ENCODE measurements around the gene MN1.

MN1 gene

GRCh38 chr22:27802346-27803073 is 954 bp upstream of the MN1 start:
- H3K27ac ChIP-seq = no peak overlapping the region
- TF ChIP-seq, protein P1, sequence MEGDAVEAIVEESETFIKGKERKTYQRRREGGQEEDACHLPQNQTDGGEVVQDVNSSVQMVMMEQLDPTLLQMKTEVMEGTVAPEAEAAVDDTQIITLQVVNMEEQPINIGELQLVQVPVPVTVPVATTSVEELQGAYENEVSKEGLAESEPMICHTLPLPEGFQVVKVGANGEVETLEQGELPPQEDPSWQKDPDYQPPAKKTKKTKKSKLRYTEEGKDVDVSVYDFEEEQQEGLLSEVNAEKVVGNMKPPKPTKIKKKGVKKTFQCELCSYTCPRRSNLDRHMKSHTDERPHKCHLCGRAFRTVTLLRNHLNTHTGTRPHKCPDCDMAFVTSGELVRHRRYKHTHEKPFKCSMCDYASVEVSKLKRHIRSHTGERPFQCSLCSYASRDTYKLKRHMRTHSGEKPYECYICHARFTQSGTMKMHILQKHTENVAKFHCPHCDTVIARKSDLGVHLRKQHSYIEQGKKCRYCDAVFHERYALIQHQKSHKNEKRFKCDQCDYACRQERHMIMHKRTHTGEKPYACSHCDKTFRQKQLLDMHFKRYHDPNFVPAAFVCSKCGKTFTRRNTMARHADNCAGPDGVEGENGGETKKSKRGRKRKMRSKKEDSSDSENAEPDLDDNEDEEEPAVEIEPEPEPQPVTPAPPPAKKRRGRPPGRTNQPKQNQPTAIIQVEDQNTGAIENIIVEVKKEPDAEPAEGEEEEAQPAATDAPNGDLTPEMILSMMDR (IDR thresholded peaks at IDR 0.05) = no peak
- H3K36me3 ChIP-seq (ENCODE audit: control insufficient read depth, insufficient read depth, low read length) = no peaks in the 10 kb centered on the region
- H3K4me1 ChIP-seq = no peaks in the 10 kb centered on the region
- H3K9me3 ChIP-seq (ENCODE audit: control insufficient read depth, low read length) = no peaks in the 10 kb centered on the region
- H3K79me2 ChIP-seq = no peaks in the 10 kb centered on the region
- H3K27me3 ChIP-seq (ENCODE audit: control insufficient read depth, insufficient read depth, low read length) = no peaks in the 10 kb centered on the region
- H2AFZ ChIP-seq = no peak overlapping the region
- no peak overlapping the region for H3K9ac ChIP-seq
- peak overlapping the region; percentile 69 for H3K4me3 ChIP-seq (ENCODE audit: low read depth, low read length)
- peak overlapping the region; percentile 63 for H3K4me2 ChIP-seq (ENCODE audit: low read length)

DNA sequence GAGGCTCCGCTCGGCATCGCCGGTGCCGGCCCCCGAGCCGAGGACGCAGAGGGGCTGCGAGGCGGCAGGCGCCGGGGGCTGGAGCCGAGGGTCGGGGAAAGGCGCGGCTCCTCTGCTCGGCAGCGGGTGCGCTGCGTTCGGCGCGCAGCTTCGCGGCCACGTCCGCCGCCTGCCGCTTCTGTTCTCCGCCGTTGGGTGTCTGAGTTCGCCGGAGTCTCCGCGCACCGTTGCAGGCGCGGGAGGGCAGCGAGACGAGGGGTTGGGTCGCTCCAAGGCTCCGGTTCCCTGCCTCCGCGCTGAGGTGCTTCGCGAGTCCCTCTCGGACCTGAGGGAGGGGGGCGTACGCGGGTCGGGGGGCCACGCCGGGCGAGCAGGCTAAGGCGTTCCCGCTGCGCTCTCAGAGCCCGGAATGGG is 347 bp downstream of the MN1 start:
- TF ChIP-seq, protein P1 (IDR thresholded peaks at IDR 0.05) = no peak
- Histone ChIP-seq H3K4me1 (no peaks in the 10 kb centered on the region), H2AFZ (peak overlapping the region; percentile 42), H3K9ac (no peak overlapping the region), H3K4me3 (ENCODE audit: low read depth, low read length) (peak overlapping the region; percentile 69), H3K9me3 (ENCODE audit: control insufficient read depth, low read length) (no peaks in the 10 kb centered on the region), H3K4me2 (ENCODE audit: low read length) (peak overlapping the region; percentile 63), H3K36me3 (ENCODE audit: control insufficient read depth, insufficient read depth, low read length) (no peaks in the 10 kb centered on the region), H3K27ac (no peak overlapping the region), H3K79me2 (no peaks in the 10 kb centered on the region), H3K27me3 (ENCODE audit: control insufficient read depth, insufficient read depth, low read length) (no peaks in the 10 kb centered on the region)

DNA sequence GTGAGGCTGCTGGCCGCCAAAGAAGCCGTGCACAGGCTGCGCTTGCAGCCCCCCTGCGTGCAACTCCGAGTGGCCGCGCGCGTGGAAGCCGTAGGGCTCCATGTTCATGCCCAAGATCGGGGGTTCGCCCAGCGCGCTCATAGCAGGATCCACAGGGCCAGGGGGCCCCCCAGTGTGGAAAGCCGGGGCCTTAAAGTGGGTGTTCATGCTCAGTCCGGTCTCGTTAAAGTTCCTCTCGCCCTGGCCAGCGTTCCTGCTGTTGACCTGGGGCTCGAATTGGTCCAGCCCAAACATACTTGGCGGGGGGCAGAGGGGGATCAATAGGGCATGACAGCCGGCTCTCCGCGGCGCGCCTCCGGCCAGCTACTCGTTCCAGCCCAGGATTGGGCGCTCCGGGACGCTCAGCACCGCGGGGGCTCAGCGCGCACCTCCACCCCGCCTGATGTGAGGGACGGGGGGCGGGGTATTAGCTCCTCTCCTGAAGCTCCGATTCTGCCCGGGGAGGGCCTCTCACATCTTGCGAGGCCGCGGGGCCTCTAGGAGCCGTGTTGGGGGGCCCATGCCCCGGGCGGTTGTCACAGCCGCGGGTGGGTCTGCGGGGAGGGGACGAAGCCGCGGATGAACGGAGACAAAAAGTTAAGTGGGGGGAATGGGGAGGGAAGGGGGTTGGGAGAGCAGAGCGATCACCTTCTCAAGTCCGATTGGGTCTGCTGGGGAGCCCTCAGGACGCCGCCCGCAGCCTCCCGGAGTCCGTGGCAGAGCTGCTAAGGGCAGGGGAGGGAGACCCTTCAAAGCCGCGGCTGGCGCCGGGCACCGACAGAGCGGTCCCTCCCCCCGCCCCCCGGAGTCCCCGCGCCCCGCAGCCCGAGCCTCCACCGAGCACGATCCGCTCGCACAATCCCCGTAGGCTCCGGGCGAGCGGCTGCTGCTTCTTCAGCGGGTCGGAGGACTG is 1.0 kb downstream of the MN1 start:
- H3K27ac ChIP-seq = no peak overlapping the region
- H3K4me2 ChIP-seq (ENCODE audit: low read length) = peak overlapping the region; percentile 63
- H3K36me3 ChIP-seq (ENCODE audit: control insufficient read depth, insufficient read depth, low read length) = no peaks in the 10 kb centered on the region
- peak overlapping the region; percentile 42 for H2AFZ ChIP-seq
- H3K9me3 ChIP-seq (ENCODE audit: control insufficient read depth, low read length) = no peaks in the 10 kb centered on the region
- no peaks in the 10 kb centered on the region for H3K79me2 ChIP-seq
- H3K4me3 ChIP-seq (ENCODE audit: low read depth, low read length) = peak overlapping the region; percentile 69
- no peak overlapping the region for H3K9ac ChIP-seq
- TF ChIP-seq, protein P1 (IDR thresholded peaks at IDR 0.05) = no peak
- no peaks in the 10 kb centered on the region for H3K4me1 ChIP-seq
- no peaks in the 10 kb centered on the region for H3K27me3 ChIP-seq (ENCODE audit: control insufficient read depth, insufficient read depth, low read length)

DNA sequence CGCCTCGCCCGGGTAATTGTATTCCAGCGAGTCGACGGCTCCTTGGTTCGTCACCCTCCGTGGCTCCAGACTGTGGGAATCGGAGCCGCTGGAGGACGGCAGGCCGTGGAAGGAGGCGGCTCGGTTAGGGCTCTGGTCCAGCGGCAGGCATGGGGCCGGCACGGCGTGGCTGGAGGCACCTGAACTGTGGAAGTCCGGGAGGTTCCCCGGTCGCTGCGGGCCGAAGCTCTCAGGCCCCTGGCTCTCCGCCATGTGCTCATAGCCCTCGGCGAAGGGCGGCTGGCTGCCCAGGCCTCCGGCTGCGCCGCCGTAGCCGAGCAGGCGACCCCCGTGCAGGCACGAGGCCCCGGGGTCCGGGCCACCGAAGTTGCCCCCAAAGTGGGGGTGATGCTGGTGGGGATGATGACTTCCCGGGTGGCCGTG is 1.7 kb downstream of the MN1 start:
- Histone ChIP-seq H3K9me3 (ENCODE audit: control insufficient read depth, low read length) (no peaks in the 10 kb centered on the region), H3K27me3 (ENCODE audit: control insufficient read depth, insufficient read depth, low read length) (no peaks in the 10 kb centered on the region), H3K36me3 (ENCODE audit: control insufficient read depth, insufficient read depth, low read length) (no peaks in the 10 kb centered on the region), H3K4me1 (no peaks in the 10 kb centered on the region), H3K27ac (no peak overlapping the region), H3K9ac (no peak overlapping the region), H2AFZ (no peak overlapping the region), H3K4me3 (ENCODE audit: low read depth, low read length) (peak overlapping the region; percentile 16), H3K4me2 (ENCODE audit: low read length) (peak overlapping the region; percentile 63), H3K79me2 (no peaks in the 10 kb centered on the region)
- TF ChIP-seq, protein P1 (IDR thresholded peaks at IDR 0.05) = no peak
